Epithelial cell of proximal tubule (primary cell): ENCODE results near the gene PCYT2. TPM values are rescaled to one million over a fixed set of nuclear protein-coding genes. Genes with fewer than 3 reads are reported as not detected.

Experiments
- DNase-seq: peaks from one replicate; pipeline ENCODE4 v3.0.0-alpha.2; 2011; ENCODE audit warnings: low read depth
- H3K4me3 ChIP-seq: 2 replicates; pipeline ENCODE4 v1.5.1; 2011; ENCODE audit warnings: low read depth, mild to moderate bottlenecking, low read length
- CTCF ChIP-seq: conservative IDR thresholded peaks from 2 replicates; pipeline ENCODE4 v1.5.1; 2012; ENCODE audit warnings: low read depth, mild to moderate bottlenecking, low read length
- total RNA-seq: library from RNA; depleted of rRNA; stranded (reverse); fragments of >200 nt; gene quantifications from 2 replicates; pipeline ENCODE4 v1.2.3, GENCODE V29; 2015

Gene PCYT2
- total RNA-seq, 1 donor from 2014 or later, result 24.3 TPM

DNA sequence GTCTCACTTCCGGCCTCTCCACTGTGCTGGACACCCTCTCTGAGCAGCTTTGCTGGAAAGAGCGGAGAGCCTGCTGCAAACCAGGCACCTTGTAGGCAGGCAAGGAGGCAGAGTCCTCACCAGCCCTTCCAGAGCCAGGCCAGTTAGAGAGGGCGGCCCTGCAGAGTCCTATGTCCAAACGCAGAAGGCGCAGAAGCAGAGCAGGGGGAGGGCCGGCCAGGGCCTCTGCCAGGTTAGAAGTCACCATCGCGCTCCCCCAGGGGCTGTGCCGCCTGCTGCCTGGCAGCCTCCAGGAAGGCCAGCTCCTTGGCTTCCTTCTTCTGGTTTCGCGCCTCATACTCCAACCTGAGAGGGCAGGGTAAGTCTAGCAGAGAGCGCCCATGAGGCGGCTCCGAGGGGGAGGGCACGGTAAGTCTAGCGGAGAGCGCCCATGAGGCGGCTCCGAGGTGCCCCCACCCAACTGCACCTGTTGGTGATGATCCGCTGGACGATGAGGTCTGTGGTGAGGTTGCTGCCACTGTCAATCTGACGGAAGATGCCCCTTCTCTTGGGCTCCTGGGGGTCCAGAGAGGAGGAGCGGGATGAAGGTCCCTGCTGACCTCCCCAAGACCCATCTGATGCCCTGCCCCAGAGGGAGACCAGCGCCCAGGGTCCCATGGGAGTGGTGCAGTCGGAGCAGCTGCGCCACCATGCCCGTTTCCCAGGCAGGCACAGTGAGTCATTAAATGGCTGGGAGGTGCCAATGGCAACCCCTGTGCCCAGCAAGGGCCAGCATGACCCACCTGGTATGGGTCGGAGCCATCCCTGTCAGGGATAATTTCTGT, 6.4 kb downstream of the PCYT2 start:
- no peak for TF ChIP-seq CTCF
- no peak for DNase-seq
- H3K4me3 ChIP-seq, result no peak overlapping the region

DNA sequence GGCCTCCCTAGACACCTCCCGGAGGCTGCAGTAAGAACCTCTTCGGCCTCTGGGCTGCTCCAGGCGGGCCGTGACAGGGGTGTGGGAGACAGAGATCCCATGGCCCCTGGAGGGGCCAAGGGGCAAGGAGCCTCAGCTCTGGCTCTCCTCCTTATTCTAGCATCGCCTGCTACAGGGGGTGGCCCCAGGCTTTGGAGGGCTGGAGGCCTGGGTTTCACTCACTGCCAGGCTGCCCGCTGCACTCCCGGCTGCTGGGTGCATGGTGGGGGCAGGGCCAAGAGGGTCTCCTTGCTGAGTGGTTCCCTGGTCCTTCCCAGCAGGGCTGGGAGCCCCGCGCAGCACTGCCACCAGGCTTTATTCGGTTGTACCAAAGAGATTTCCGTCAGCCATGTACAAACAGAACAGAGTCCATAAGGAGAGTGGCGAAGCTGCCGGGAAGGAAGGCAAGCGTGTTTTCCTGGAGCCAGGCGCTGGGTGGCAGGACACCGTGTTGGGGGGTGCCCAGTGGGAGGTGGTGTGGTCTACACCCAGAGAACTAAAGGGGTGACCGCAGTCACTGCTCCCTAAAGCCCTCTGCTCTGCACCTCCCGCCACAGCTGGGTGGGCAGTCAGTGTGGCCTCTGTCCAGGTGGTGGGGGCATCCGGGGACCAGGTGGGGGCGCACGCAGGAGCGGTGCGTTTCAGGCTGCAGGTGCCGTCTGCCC, 7.2 kb downstream of the PCYT2 start:
- TF ChIP-seq CTCF, result no peak
- no peak overlapping the region for H3K4me3 ChIP-seq
- no peak for DNase-seq

DNA sequence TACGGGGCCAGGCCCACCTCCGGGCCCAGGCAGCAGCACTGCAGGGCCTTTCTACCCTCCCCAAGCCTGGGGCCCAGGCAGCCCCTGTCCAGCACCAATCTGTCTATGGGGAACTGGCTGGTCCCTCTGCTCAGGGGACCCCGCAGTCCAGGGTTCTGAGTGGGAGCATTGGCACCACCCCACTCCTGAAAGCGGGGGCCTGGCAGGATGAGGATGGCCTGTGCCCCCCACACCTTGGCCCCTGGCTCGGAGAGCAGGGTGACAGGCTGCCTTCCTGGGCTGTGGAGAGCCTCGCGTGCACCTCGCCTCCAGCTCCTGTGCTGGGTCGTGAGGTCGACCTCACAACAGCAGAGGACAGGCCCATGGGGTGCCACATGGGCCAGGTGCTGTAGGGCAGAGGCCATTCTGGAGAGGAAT, 7.8 kb downstream of the PCYT2 start:
- no peak overlapping the region for H3K4me3 ChIP-seq
- no peak for TF ChIP-seq CTCF
- no peak for DNase-seq

GRCh38 chr17:81902653-81903414, 8.4 kb downstream of the PCYT2 start:
- TF ChIP-seq CTCF, result no peak
- DNase-seq, result no peak
- no peak overlapping the region for H3K4me3 ChIP-seq

DNA sequence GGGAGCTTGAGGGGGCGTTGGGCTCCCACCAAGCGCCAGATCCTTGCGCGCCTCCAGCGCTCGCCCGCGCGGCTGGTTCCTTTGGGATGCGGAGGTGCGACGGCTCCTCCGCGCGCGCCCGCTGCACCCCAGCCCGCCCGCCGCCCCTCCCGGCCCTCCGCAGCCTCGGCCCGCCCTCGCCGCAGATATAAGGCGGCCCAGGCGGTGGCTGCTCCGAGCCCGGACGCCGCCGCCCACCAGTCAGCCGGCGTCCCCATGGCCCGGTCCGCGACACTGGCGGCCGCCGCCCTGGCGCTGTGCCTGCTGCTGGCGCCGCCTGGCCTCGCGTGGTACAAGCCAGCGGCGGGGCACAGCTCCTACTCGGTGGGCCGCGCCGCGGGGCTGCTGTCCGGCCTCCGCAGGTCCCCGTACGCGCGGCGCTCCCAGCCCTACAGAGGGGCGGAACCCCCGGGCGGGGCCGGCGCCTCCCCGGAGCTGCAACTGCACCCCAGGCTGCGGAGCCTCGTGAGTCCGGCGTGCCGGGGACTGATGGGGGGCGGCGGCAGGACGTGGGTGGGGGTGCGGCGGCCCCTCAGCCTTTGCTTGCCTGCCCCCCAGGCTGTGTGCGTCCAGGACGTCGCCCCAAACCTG, 9.1 kb downstream of the PCYT2 start, which contains the start of gene NPB:
Gene NPB, plus strand, starts transcription at position 216 of the 630 bp plus-strand sequence. Its CDS starts 40 bp downstream, at position 256.
- no peak for DNase-seq
- H3K4me3 ChIP-seq, result peak within 1 kb of the TSS; percentile 19
- TF ChIP-seq CTCF, result no peak

DNA sequence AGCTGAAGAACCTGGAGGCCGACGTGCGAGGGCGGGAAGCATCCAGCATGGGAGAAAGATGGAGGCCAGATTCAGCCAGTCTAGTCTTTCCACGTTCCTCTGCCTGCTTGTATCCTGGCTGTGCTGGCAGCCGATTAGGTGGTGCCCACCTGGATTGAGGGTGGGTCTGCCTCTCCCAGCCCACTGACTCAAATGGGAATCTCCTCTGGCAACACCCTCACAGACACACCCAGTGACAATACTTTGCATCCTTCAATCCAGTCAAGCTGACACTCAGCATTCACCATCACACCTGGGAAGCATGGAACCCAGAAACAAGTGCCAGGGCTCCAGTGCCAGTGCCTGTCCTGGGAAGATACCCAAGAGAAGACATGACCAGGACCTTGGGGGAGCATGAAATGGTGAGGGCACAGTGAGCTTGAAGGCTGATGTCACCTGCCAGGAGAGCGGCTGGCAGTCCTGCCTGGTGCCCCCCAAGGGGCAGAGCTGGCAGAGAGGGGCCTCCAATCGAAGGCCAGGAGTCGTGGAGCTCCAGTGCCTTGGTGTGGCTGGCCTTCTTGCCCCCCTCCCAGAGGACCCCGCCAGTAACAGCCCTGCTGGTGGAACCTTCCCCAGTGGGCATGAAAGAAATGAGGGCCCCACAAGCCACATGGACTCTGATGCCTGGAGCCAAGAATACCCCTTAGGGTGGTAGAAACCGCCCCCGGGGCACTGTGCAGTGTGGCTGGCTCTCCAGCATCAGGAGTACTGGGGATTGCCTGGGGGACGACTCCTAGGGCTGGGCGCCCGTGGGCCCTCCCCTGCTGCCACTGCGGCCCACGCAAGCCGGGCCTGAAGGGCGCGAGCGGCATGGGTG, 9.8 kb downstream of the PCYT2 start:
- H3K4me3 ChIP-seq, result peak overlapping the region; percentile 8
- DNase-seq, result no peak
- no peak for TF ChIP-seq CTCF
